ENCODE data around the gene MOCS1.

GRCh38 chr6:39958947-39959346 lies 24.7 kb upstream of the MOCS1 start:
- TF ChIP-seq, protein P1, sequence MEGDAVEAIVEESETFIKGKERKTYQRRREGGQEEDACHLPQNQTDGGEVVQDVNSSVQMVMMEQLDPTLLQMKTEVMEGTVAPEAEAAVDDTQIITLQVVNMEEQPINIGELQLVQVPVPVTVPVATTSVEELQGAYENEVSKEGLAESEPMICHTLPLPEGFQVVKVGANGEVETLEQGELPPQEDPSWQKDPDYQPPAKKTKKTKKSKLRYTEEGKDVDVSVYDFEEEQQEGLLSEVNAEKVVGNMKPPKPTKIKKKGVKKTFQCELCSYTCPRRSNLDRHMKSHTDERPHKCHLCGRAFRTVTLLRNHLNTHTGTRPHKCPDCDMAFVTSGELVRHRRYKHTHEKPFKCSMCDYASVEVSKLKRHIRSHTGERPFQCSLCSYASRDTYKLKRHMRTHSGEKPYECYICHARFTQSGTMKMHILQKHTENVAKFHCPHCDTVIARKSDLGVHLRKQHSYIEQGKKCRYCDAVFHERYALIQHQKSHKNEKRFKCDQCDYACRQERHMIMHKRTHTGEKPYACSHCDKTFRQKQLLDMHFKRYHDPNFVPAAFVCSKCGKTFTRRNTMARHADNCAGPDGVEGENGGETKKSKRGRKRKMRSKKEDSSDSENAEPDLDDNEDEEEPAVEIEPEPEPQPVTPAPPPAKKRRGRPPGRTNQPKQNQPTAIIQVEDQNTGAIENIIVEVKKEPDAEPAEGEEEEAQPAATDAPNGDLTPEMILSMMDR (IDR thresholded peaks at IDR 0.05 in 2 of 3, conservative IDR thresholded peaks at IDR 0.05 in 1 of 3; ENCODE audit: insufficient read depth in 2 of 3, low read depth in 1 of 3, low read length in 3 of 3), result no peak
- TF ChIP-seq NFIC (IDR thresholded peaks at IDR 0.05) (no peak), SMARCA5 (IDR thresholded peaks at IDR 0.05) (no peak), MLLT1 (IDR thresholded peaks at IDR 0.05) (no peak), CXXC5 (CRISPR knock-in tag; IDR thresholded peaks at IDR 0.05) (no peak), ZNF184 (CRISPR knock-in tag; IDR thresholded peaks at IDR 0.05) (no peak), HDGF (IDR thresholded peaks at IDR 0.05) (no peak), BRCA1 (IDR thresholded peaks at IDR 0.05) (no peak), BRCA1 (CRISPR knock-in tag; IDR thresholded peaks at IDR 0.05) (no peak), EZH2 (IDR thresholded peaks at IDR 0.05; ENCODE audit: borderline replicate concordance, low read depth, low read length) (no peak)
- TF ChIP-seq, protein P2, sequence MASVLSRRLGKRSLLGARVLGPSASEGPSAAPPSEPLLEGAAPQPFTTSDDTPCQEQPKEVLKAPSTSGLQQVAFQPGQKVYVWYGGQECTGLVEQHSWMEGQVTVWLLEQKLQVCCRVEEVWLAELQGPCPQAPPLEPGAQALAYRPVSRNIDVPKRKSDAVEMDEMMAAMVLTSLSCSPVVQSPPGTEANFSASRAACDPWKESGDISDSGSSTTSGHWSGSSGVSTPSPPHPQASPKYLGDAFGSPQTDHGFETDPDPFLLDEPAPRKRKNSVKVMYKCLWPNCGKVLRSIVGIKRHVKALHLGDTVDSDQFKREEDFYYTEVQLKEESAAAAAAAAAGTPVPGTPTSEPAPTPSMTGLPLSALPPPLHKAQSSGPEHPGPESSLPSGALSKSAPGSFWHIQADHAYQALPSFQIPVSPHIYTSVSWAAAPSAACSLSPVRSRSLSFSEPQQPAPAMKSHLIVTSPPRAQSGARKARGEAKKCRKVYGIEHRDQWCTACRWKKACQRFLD (CRISPR knock-in tag; IDR thresholded peaks at IDR 0.05), result no peak
